Uterus (tissue), 4 donors: ENCODE measurements around the gene TTC23. TPM values are rescaled to one million over a fixed set of nuclear protein-coding genes. Genes with fewer than 3 reads are reported as not detected.

Experiments used
- DNase-seq, 2 donors: peaks; one replicate each; pipeline ENCODE4 v3.0.0-alpha.2; 2019 to 2020
- H3K27ac ChIP-seq, 2 donors: fragments of 200-600 bp; sonication (generic); 1 replicate in 1 of 2; 2 replicates in 1 of 2; pipeline ENCODE4 v1.5.1; 2016 to 2018
- H3K27me3 ChIP-seq, 2 donors: fragments of 200-600 bp; sonication (generic); one replicate each; pipeline ENCODE4 v1.5.1; 2018 to 2019; ENCODE audit warnings: control low read depth in 1 of 2
- H3K36me3 ChIP-seq, 2 donors: fragments of 200-600 bp; sonication (generic); one replicate each; pipeline ENCODE4 v1.5.1; 2019; ENCODE audit warnings: control low read depth in 1 of 2
- H3K4me1 ChIP-seq, 2 donors: fragments of 200-600 bp; sonication (generic); one replicate each; pipeline ENCODE4 v1.5.1; 2018 to 2019; ENCODE audit warnings: control low read depth in 1 of 2
- H3K4me3 ChIP-seq, 2 donors: fragments of 200-600 bp; sonication (generic); 1 replicate in 1 of 2; 2 replicates in 1 of 2; pipeline ENCODE4 v1.5.1; 2018 to 2019; ENCODE audit warnings: mild to moderate bottlenecking in 1 of 2
- H3K9me3 ChIP-seq, 2 donors: fragments of 200-600 bp; sonication (generic); one replicate each; pipeline ENCODE4 v1.5.1; 2019; ENCODE audit warnings: control low read depth in 1 of 2
- CTCF ChIP-seq, 4 experiments: fragments of 200-600 bp in 2 of 4; fragments of 450-650 bp in 2 of 4; sonication (generic) in 2 of 4; IDR thresholded peaks; one replicate each; pipeline ENCODE4 v1.5.1; 2016 to 2019; ENCODE audit warnings: antibody characterized with exemption in 4 of 4, mild to moderate bottlenecking in 2 of 4, moderate library complexity in 1 of 4
- POLR2A ChIP-seq, 2 donors: fragments of 450-650 bp; IDR thresholded peaks; one replicate each; pipeline ENCODE4 v1.6.1; 2016; ENCODE audit warnings: antibody characterized with exemption in 2 of 2, mild to moderate bottlenecking in 1 of 2, moderate library complexity in 1 of 2
- intact Hi-C: fragments of 100-400 bp; cut with DNase I; formaldehyde crosslinking; loops from one replicate; pipeline ENCODE4 v1.15.1; 2023; ENCODE audit warnings: low total_unique reads
- total RNA-seq, 4 donors: library from RNA; depleted of rRNA in 3 of 4; stranded (reverse); fragments of >200 nt in 3 of 4; gene quantifications; one replicate each; pipeline versions ENCODE4 v1.1.0 to v1.2.4, GENCODE V29; 2014 to 2023
- donor health status: DM: yes; HTN: yes; CAD: no.

The TTC23 gene
- total RNA-seq, 4 donors from 2014 or later: 10.0 to 54.1 (median 31.0) TPM

GRCh38 chr15:99141943-99142342 is 107.4 kb downstream of the TTC23 start:
- H3K36me3 ChIP-seq: no peaks in the 10 kb centered on the region
- no peak for TF ChIP-seq CTCF (IDR thresholded peaks at IDR 0.05)
- TF ChIP-seq POLR2A (IDR thresholded peaks at IDR 0.05): no peak
- intact Hi-C loops: no loop called here
- no peaks in the 10 kb centered on the region for H3K9me3 ChIP-seq
- H3K27me3 ChIP-seq: no peaks in the 10 kb centered on the region
- no peak overlapping the region for H3K27ac ChIP-seq
- no peak overlapping the region for H3K4me3 ChIP-seq
- DNase-seq: no peak
- H3K4me1 ChIP-seq: peaks cover 0 to 4% of the 10 kb centered on the region in 2 donors

- Histone ChIP-seq H3K27me3 (no peaks in the 10 kb centered on the region), H3K9me3 (no peaks in the 10 kb centered on the region), H3K4me1 (peaks cover 0 to 4% of the 10 kb centered on the region in 2 donors), H3K27ac (no peak overlapping the region), H3K4me3 (no peak overlapping the region), H3K36me3 (no peaks in the 10 kb centered on the region)
- no peak for DNase-seq
- intact Hi-C loops: no loop called here
- no peak for TF ChIP-seq CTCF (IDR thresholded peaks at IDR 0.05)
- TF ChIP-seq POLR2A (IDR thresholded peaks at IDR 0.05): no peak
Measured at GRCh38 chr15:99140590-99140989, 108.8 kb downstream of the TTC23 start.

GRCh38 chr15:99139276-99139675 is 110.1 kb downstream of the TTC23 start:
- Histone ChIP-seq H3K36me3 (no peaks in the 10 kb centered on the region), H3K27ac (no peak overlapping the region)

GRCh38 chr15:99138491-99138982 is 110.8 kb downstream of the TTC23 start:
- no peak for DNase-seq
- Histone ChIP-seq H3K9me3 (no peaks in the 10 kb centered on the region), H3K27me3 (no peaks in the 10 kb centered on the region), H3K4me1 (peaks cover 0 to under 1% of the 10 kb centered on the region in 2 donors), H3K36me3 (no peaks in the 10 kb centered on the region), H3K4me3 (no peak overlapping the region), H3K27ac (no peak overlapping the region)
- intact Hi-C loops: no loop called here
- no peak for TF ChIP-seq POLR2A (IDR thresholded peaks at IDR 0.05)
- TF ChIP-seq CTCF (IDR thresholded peaks at IDR 0.05): no peak

More at GRCh38 chr15:99139276-99139675, 110.1 kb downstream of the TTC23 start:
- Histone ChIP-seq H3K27me3 (no peaks in the 10 kb centered on the region), H3K9me3 (no peaks in the 10 kb centered on the region), H3K4me1 (peaks cover 0 to 4% of the 10 kb centered on the region in 2 donors), H3K4me3 (no peak overlapping the region)
- TF ChIP-seq POLR2A (IDR thresholded peaks at IDR 0.05) (no peak), CTCF (IDR thresholded peaks at IDR 0.05) (no peak)
- no peak for DNase-seq
- intact Hi-C loops: no loop called here

GRCh38 chr15:99137877-99138276 is 111.5 kb downstream of the TTC23 start:
- H3K27me3 ChIP-seq: no peaks in the 10 kb centered on the region
- no peak overlapping the region for H3K27ac ChIP-seq
- intact Hi-C loops: no loop called here
- no peaks in the 10 kb centered on the region for H3K36me3 ChIP-seq
- H3K4me3 ChIP-seq: no peak overlapping the region
- TF ChIP-seq POLR2A (IDR thresholded peaks at IDR 0.05) (no peak), CTCF (IDR thresholded peaks at IDR 0.05) (no peak)
- H3K9me3 ChIP-seq: no peaks in the 10 kb centered on the region
- no peaks in the 10 kb centered on the region for H3K4me1 ChIP-seq
- DNase-seq: no peak
